Measurements from ENCODE around the gene ALDH4A1. TPM values are rescaled to one million over a fixed set of nuclear protein-coding genes. Genes with fewer than 3 reads are reported as not detected.
"Not testable (repeated sequence)": the region's sequence is repeated elsewhere in the genome, so short reads cannot be mapped to it uniquely, and the experiment has no call there.

ALDH4A1 gene
- total RNA-seq, 2 donors from 2014 or later: 4.7 to 15.5 TPM

DNA sequence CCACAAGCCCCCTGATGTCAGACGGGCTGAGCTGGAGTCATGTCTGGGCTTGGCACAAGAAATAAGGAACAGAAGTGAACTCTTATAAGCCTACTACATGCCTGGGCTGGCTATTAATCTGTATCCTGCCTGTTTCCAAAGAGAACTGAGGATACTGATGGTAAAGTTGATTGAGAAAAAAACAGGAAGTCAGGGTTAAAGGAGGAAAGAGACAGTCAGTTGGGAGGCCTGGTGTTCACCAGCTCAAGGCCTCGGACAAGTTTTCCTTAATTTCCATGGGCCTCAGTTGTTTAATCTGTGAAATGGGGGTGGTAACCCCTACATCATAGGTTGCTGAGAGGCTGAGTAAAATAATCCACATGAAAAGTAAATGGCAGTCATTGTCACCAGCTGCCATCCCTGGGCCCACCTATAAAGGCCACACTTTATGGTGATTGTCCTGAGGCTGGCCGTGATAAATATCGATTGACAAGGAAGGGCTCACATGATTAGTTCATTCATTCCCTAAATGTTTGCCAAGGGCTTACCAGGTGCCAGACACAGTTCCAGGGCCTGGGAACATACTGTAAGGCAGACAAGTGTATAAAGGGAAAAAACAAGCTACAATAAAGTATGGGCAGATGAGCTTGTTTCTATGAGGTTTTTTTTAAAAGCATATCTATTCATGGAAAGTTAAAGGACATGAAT is 2.8 kb downstream of the ALDH4A1 start:
- Histone ChIP-seq H3K9me3 (no peaks in the 10 kb centered on the region), H3K27me3 (no peaks in the 10 kb centered on the region), H3K4me3 (no peak overlapping the region), H3K27ac (no peak overlapping the region), H3K4me1 (peaks cover 25% of the 10 kb centered on the region), H3K36me3 (replicated peaks in 1 of 2; ENCODE audit: insufficient read depth in 1 of 2, low read depth in 2 of 2) (no peaks in the 10 kb centered on the region)
- TF ChIP-seq POLR2A (IDR thresholded peaks at IDR 0.05): no peak
- no peak for TF ChIP-seq CTCF (IDR thresholded peaks at IDR 0.05)
- intact Hi-C loops (cut with DNase I): loop anchor here (5.0 to 10.0 kb wide), 2 partner anchors 55 to 208 kb away; partner anchors contain the start of gene IFFO2
- DNase-seq (no peak), ATAC-seq (no peak)
- WGBS, 2 donors: 53 to 61% methylated on average over 4 of the region's 4 CpGs

GRCh38 chr1:18898567-18898966 is 3.8 kb downstream of the ALDH4A1 start:
- intact Hi-C loops (cut with DNase I): loop anchor here (5.0 kb wide), 1 partner anchor 209 kb away; no protein-coding TSS in a partner anchor
- Histone ChIP-seq H3K9me3 (no peaks in the 10 kb centered on the region), H3K27me3 (no peaks in the 10 kb centered on the region), H3K4me1 (peaks cover 21% of the 10 kb centered on the region), H3K4me3 (no peak overlapping the region), H3K36me3 (replicated peaks in 1 of 2; ENCODE audit: insufficient read depth in 1 of 2, low read depth in 2 of 2) (no peaks in the 10 kb centered on the region), H3K27ac (no peak overlapping the region)
- no peak for ATAC-seq
- 82 to 93% methylated on average over 3 to 8 of the region's 8 CpGs for WGBS, 2 donors
- DNase-seq: no peak
- TF ChIP-seq POLR2A (IDR thresholded peaks at IDR 0.05) (no peak), CTCF (IDR thresholded peaks at IDR 0.05) (no peak)

DNA sequence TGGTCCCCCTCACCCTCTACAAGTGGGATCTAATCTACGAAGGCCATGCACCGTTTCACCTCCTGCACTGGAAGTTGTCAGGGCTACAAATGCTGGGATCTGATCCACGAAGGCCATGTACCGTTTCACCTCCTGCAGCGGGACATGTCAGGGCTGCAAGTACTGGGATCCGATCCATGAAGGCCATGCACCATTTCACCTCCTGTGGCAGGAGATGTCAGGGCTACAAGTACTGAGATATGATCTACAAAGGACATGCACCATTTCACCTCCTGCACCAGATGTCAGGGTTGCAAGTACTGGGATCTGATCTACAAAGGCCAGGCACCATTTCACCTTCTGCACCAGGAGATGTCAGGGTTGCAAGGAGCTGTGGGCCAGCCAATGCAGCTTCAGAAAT is 7.0 kb downstream of the ALDH4A1 start:
- no peak for ATAC-seq
- WGBS, 2 donors: 84 to 89% methylated on average over 6 of the region's 6 CpGs

DNA sequence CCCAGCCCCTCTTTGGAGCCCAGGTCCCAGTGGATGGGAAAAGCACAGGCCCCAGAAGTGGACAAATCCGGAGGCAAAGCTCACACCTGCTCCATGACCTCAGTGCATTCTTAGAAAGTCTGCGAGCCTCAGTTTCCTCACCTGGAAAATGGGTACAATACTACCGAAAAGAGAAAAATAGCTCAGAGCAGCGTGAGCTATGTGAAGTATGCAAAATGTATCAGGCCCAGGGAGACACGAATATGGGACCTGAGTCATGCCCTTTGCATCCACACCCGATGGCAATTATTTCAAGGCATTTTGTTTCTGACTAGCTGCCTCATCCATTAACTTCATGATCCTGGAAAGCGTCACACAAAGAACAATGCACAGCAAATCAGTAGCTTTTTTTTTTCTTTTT is 9.2 kb downstream of the ALDH4A1 start:
- no peak overlapping the region for H3K4me3 ChIP-seq
- H3K36me3 ChIP-seq (replicated peaks in 1 of 2; ENCODE audit: insufficient read depth in 1 of 2, low read depth in 2 of 2): no peaks in the 10 kb centered on the region
- no peaks in the 10 kb centered on the region for H3K9me3 ChIP-seq
- ATAC-seq: no peak
- H3K27ac ChIP-seq: no peak overlapping the region
- TF ChIP-seq POLR2A (IDR thresholded peaks at IDR 0.05) (no peak), CTCF (IDR thresholded peaks at IDR 0.05) (no peak)
- 81 to 93% methylated on average over 7 of the region's 7 CpGs for WGBS, 2 donors
- DNase-seq: no peak
- intact Hi-C loops (cut with DNase I): no loop called here
- peaks cover 8% of the 10 kb centered on the region for H3K4me1 ChIP-seq
- H3K27me3 ChIP-seq: no peaks in the 10 kb centered on the region

More for the DNA sequence above, 7.0 kb downstream of the ALDH4A1 start:
- H3K9me3 ChIP-seq: no peaks in the 10 kb centered on the region
- intact Hi-C loops (cut with DNase I): loop anchor here (5.0 kb wide), 1 partner anchor 212 kb away; no protein-coding TSS in a partner anchor
- H3K4me3 ChIP-seq: no peak overlapping the region
- TF ChIP-seq CTCF (IDR thresholded peaks at IDR 0.05): no peak
- TF ChIP-seq POLR2A (IDR thresholded peaks at IDR 0.05): no peak
- no peaks in the 10 kb centered on the region for H3K27me3 ChIP-seq
- H3K27ac ChIP-seq: no peak overlapping the region
- H3K36me3 ChIP-seq (replicated peaks in 1 of 2; ENCODE audit: insufficient read depth in 1 of 2, low read depth in 2 of 2): no peaks in the 10 kb centered on the region
- peaks cover 8% of the 10 kb centered on the region for H3K4me1 ChIP-seq
- DNase-seq: no peak

GRCh38 chr1:18891858-18892257 is 10.5 kb downstream of the ALDH4A1 start:
- H3K27ac ChIP-seq; H3K4me1 ChIP-seq; intact Hi-C loops (cut with DNase I): not testable (repeated sequence)

More at GRCh38 chr1:18891858-18892257, 10.5 kb downstream of the ALDH4A1 start:
- WGBS, 2 donors: 92 to 95% methylated on average over 7 of the region's 7 CpGs
- H3K4me3 ChIP-seq; H3K27me3 ChIP-seq; H3K9me3 ChIP-seq; ATAC-seq; DNase-seq; H3K36me3 ChIP-seq (replicated peaks in 1 of 2; ENCODE audit: insufficient read depth in 1 of 2, low read depth in 2 of 2): not testable (repeated sequence)
